ENCODE data around the gene UNC79. TPM values are rescaled to one million over a fixed set of nuclear protein-coding genes. Genes with fewer than 3 reads are reported as not detected.

UNC79 gene
- total RNA-seq, 1 experiment from 2014 or later: 0.05 TPM

- in situ Hi-C loops (cut with HindIII; ENCODE audit: low pct_unique_long_range_greater_than_20kb, low sequenced_read_pairs): no loop called here
- CTCF ChIA-PET: no interaction called here
Measured at GRCh38 chr14:93703941-93704340, 273.2 kb downstream of the UNC79 start.

GRCh38 chr14:93705513-93706156, 274.9 kb downstream of the UNC79 start:
- no peak overlapping the region for H3K27ac ChIP-seq (ENCODE audit: low read length)
- H3K4me1 ChIP-seq (ENCODE audit: control insufficient read depth, insufficient read depth, low read length): no peaks in the 10 kb centered on the region
- no peak overlapping the region for H3K4me3 ChIP-seq (ENCODE audit: low read depth in 2 of 2, low read length in 2 of 2)
- no peak for ATAC-seq
- intact Hi-C loops (cut with micrococcal nuclease; ENCODE audit: unreplicated experiment) (loop anchor here (2.0 kb wide), 1 partner anchor 43 kb away; no protein-coding TSS in a partner anchor), in situ Hi-C loops (cut with HindIII; ENCODE audit: low pct_unique_long_range_greater_than_20kb, low sequenced_read_pairs) (no loop called here)
- H3K36me3 ChIP-seq (ENCODE audit: control insufficient read depth, insufficient read depth, low read length): no peaks in the 10 kb centered on the region
- TF ChIP-seq REST (IDR thresholded peaks at IDR 0.05; ENCODE audit: insufficient read depth in 1 of 2, low read depth in 2 of 2, low read length in 1 of 2): no peak
- no peak for TF ChIP-seq CTCF (IDR thresholded peaks at IDR 0.05)
- TF ChIP-seq TCF7L2 (IDR thresholded peaks at IDR 0.05; ENCODE audit: low read depth, low read length): no peak
- TF ChIP-seq POLR2AphosphoS5 (IDR thresholded peaks at IDR 0.05; ENCODE audit: low read depth, low read length): no peak
- no peak for TF ChIP-seq SIN3A (IDR thresholded peaks at IDR 0.05; ENCODE audit: borderline replicate concordance, insufficient read depth, low read depth, low read length)
- ChIA-PET CTCF (no interaction called here), POLR2A (no interaction called here)
- BruUV-seq (replicated peaks): no TSS peak
- DNase-seq (ENCODE audit: low read depth, low spot score): no peak
- H3K27me3 ChIP-seq (ENCODE audit: control insufficient read depth, insufficient read depth, low read length): no peaks in the 10 kb centered on the region
- no peaks in the 10 kb centered on the region for H3K9me3 ChIP-seq (ENCODE audit: control insufficient read depth, insufficient read depth, low read depth, low read length)

More at GRCh38 chr14:93703941-93704340, 273.2 kb downstream of the UNC79 start:
- Histone ChIP-seq H3K9me3 (ENCODE audit: control insufficient read depth, insufficient read depth, low read depth, low read length) (no peaks in the 10 kb centered on the region), H3K4me1 (ENCODE audit: control insufficient read depth, insufficient read depth, low read length) (no peaks in the 10 kb centered on the region), H3K36me3 (ENCODE audit: control insufficient read depth, insufficient read depth, low read length) (no peaks in the 10 kb centered on the region), H3K4me3 (ENCODE audit: low read depth in 2 of 2, low read length in 2 of 2) (no peak overlapping the region), H3K27me3 (ENCODE audit: control insufficient read depth, insufficient read depth, low read length) (no peaks in the 10 kb centered on the region), H3K27ac (ENCODE audit: low read length) (no peak overlapping the region)
- no peak for DNase-seq (ENCODE audit: low read depth, low spot score)
- ATAC-seq: no peak
- BruUV-seq (replicated peaks): no TSS peak
- TF ChIP-seq CTCF (IDR thresholded peaks at IDR 0.05) (no peak), REST (IDR thresholded peaks at IDR 0.05; ENCODE audit: insufficient read depth in 1 of 2, low read depth in 2 of 2, low read length in 1 of 2) (no peak), POLR2AphosphoS5 (IDR thresholded peaks at IDR 0.05; ENCODE audit: low read depth, low read length) (no peak), SIN3A (IDR thresholded peaks at IDR 0.05; ENCODE audit: borderline replicate concordance, insufficient read depth, low read depth, low read length) (no peak), TCF7L2 (IDR thresholded peaks at IDR 0.05; ENCODE audit: low read depth, low read length) (no peak)
- POLR2A ChIA-PET: no interaction called here
- intact Hi-C loops (cut with micrococcal nuclease; ENCODE audit: unreplicated experiment): loop anchor here (2.0 kb wide), 1 partner anchor 41 kb away; no protein-coding TSS in a partner anchor
